A549 (cell line): ENCODE data around the gene PRKD2. TPM values are rescaled to one million over a fixed set of nuclear protein-coding genes. Genes with fewer than 3 reads are reported as not detected.
"Not testable (repeated sequence)": the region's sequence is repeated elsewhere in the genome, so short reads cannot be mapped to it uniquely, and the experiment has no call there.

ENCODE experiments used
- ATAC-seq, 2 experiments: fragments of 200-7000 bp in 1 of 2; fragments of >200 bp in 1 of 2; cut with Nextera tagmentation in 1 of 2; cut with Tn5 transposase in 1 of 2; 3 replicates each; pipeline versions ENCODE4 v1.8.0 to v1.9.1; 2018 to 2020; ENCODE audit warnings: mild to moderate bottlenecking in 1 of 2, moderate library complexity in 1 of 2
- CTCF ChIA-PET: fragments of 300-600 bp; sonication (Branson Sonifier 250); formaldehyde crosslinking; extraction: SDS; loops from one replicate; lab custom pipeline; 2021; ENCODE audit warnings: antibody characterized with exemption, inconsistent platforms; lab: Yijun Ruan, JAX
- POLR2A ChIA-PET: fragments of 350-600 bp; formaldehyde crosslinking; extraction: SDS; loops from one replicate; lab custom pipeline; 2021; ENCODE audit warnings: antibody characterized with exemption, inconsistent platforms; lab: Yijun Ruan, JAX
- DNase-seq, 2 experiments: peaks; one replicate each; pipeline versions ENCODE4 v3.0.0 to v3.0.0-alpha.2; 2011 to 2016; ENCODE audit warnings: low read depth in 1 of 2, low spot score in 1 of 2
- FAIRE-seq: peaks from 2 replicates; lab custom pipeline; 2011; peaks lifted over from hg19 to GRCh38; lab: Jason Lieb, UNC
- H3K27ac ChIP-seq, 2 experiments: fragments of >200 bp; sonication (Bioruptor Twin); formaldehyde crosslinking; 3 replicates each; pipeline ENCODE4 v1.5.1; 2016 to 2017
- H3K4me1 ChIP-seq: fragments of >200 bp; sonication (Bioruptor Twin); formaldehyde crosslinking; 3 replicates; pipeline ENCODE4 v1.6.1; 2016
- H3K4me2 ChIP-seq: fragments of >200 bp; sonication (Bioruptor Twin); formaldehyde crosslinking; 3 replicates; pipeline ENCODE4 v1.6.1; 2016
- H3K4me3 ChIP-seq: fragments of >200 bp; sonication (Bioruptor Twin); formaldehyde crosslinking; 3 replicates; pipeline ENCODE4 v1.5.1; 2016
- H3K9me3 ChIP-seq: fragments of >200 bp; sonication (Bioruptor Twin); formaldehyde crosslinking; 3 replicates; pipeline ENCODE4 v1.6.1; 2016
- BCL3 ChIP-seq: fragments of >200 bp; sonication (Bioruptor Twin); formaldehyde crosslinking; IDR thresholded peaks from 3 replicates; pipeline ENCODE4 v1.6.1; 2016
- BHLHE40 ChIP-seq: IDR thresholded peaks from 2 replicates; pipeline ENCODE4 v1.6.1; 2012; ENCODE audit warnings: low read depth, low read length, inconsistent platforms
- CBX2 ChIP-seq: fragments of 200-600 bp; sonication (generic); IDR thresholded peaks from 2 replicates; pipeline ENCODE4 v1.6.1; 2016; ENCODE audit warnings: low read depth, mild to moderate bottlenecking, borderline replicate concordance
- CBX8 ChIP-seq: fragments of 200-600 bp; sonication (generic); IDR thresholded peaks from 2 replicates; pipeline ENCODE4 v1.6.1; 2016
- EHMT2 ChIP-seq: fragments of 200-600 bp; sonication (generic); IDR thresholded peaks from 2 replicates; pipeline ENCODE4 v1.6.1; 2016; ENCODE audit warnings: antibody characterized with exemption, low read depth, mild to moderate bottlenecking, moderate library complexity
- ELK1 ChIP-seq: fragments of 150-350 bp; IDR thresholded peaks from 2 replicates; pipeline ENCODE4 v1.6.1; 2014; ENCODE audit warnings: low read depth, mild to moderate bottlenecking, low read length
- EP300 ChIP-seq, 2 experiments: fragments of >200 bp; sonication (Bioruptor Twin); formaldehyde crosslinking; IDR thresholded peaks; 2 replicates in 1 of 2; 3 replicates in 1 of 2; pipeline ENCODE4 v1.6.1; 2016 to 2017
- ESRRA ChIP-seq: fragments of 150-350 bp; IDR thresholded peaks from 2 replicates; pipeline ENCODE4 v1.6.1; 2014; ENCODE audit warnings: mild to moderate bottlenecking, low read length, borderline replicate concordance
- FOSB ChIP-seq: fragments of 250-450 bp; sonication (Bioruptor Pico); IDR thresholded peaks from 2 replicates; pipeline ENCODE4 v1.5.0; 2020; ENCODE audit warnings: mild to moderate bottlenecking, moderate library complexity
- HES2 ChIP-seq: fragments of >200 bp; sonication (Bioruptor Twin); formaldehyde crosslinking; IDR thresholded peaks from 2 replicates; pipeline ENCODE4 v1.6.1; 2016
- HOXA7 ChIP-seq: fragments of 250-450 bp; sonication (Bioruptor Pico); IDR thresholded peaks from 2 replicates; pipeline ENCODE4 v1.5.0; 2020; ENCODE audit warnings: mild to moderate bottlenecking, moderate library complexity
- HOXB5 ChIP-seq: fragments of 250-450 bp; sonication (Bioruptor Pico); IDR thresholded peaks from 2 replicates; pipeline ENCODE4 v1.5.0; 2020; ENCODE audit warnings: mild to moderate bottlenecking, moderate library complexity
- JUN ChIP-seq, 2 experiments: fragments of >200 bp; sonication (Bioruptor Twin); formaldehyde crosslinking; IDR thresholded peaks; 2 replicates in 1 of 2; 3 replicates in 1 of 2; pipeline ENCODE4 v1.6.1; 2016 to 2017
- KDM1A ChIP-seq: fragments of 200-600 bp; sonication (generic); IDR thresholded peaks from 2 replicates; pipeline ENCODE4 v1.6.1; 2016; ENCODE audit warnings: low read depth, mild to moderate bottlenecking
- MAZ ChIP-seq: fragments of 150-350 bp; IDR thresholded peaks from 2 replicates; pipeline ENCODE4 v1.6.1; 2014; ENCODE audit warnings: antibody characterized with exemption, low read depth, low read length, borderline replicate concordance
- NPAS2 ChIP-seq: fragments of 250-450 bp; sonication (Bioruptor Pico); IDR thresholded peaks from 2 replicates; pipeline ENCODE4 v1.8.0; 2022; ENCODE audit warnings: mild to moderate bottlenecking, moderate library complexity, borderline replicate concordance
- NR3C1 ChIP-seq: fragments of >200 bp; sonication (Bioruptor Twin); formaldehyde crosslinking; IDR thresholded peaks from 3 replicates; pipeline ENCODE4 v1.6.1; 2017
- PBX3 ChIP-seq: IDR thresholded peaks from 2 replicates; pipeline ENCODE4 v1.6.1; 2012
- POLR2A ChIP-seq: IDR thresholded peaks from 2 replicates; pipeline ENCODE4 v1.6.1; 2012; ENCODE audit warnings: mild to moderate bottlenecking, low read length
- RAD21 ChIP-seq, 2 experiments: fragments of >200 bp in 1 of 2; sonication (Bioruptor Twin) in 1 of 2; formaldehyde crosslinking in 1 of 2; IDR thresholded peaks in 1 of 2; conservative IDR thresholded peaks in 1 of 2; 2 replicates in 1 of 2; 3 replicates in 1 of 2; pipeline ENCODE4 v1.6.1; 2012 to 2018; ENCODE audit warnings: inconsistent platforms in 1 of 2
- RCOR1 ChIP-seq: fragments of 150-350 bp; IDR thresholded peaks from 2 replicates; pipeline ENCODE4 v1.6.1; 2014; ENCODE audit warnings: antibody characterized with exemption, low read length, low read depth
- RFX5 ChIP-seq: fragments of 450-650 bp; IDR thresholded peaks from 2 replicates; pipeline ENCODE4 v1.7.1; 2014; ENCODE audit warnings: antibody characterized with exemption, mild to moderate bottlenecking, moderate library complexity
- ZC3H11A ChIP-seq: fragments of 450-650 bp; IDR thresholded peaks from 2 replicates; pipeline ENCODE4 v1.6.1; 2014; ENCODE audit warnings: antibody characterized with exemption, mild to moderate bottlenecking
- ZNF302 ChIP-seq: fragments of 250-450 bp; sonication (Bioruptor Pico); IDR thresholded peaks from 2 replicates; pipeline ENCODE4 v1.9.0; 2021; ENCODE audit warnings: inconsistent platforms, mild to moderate bottlenecking, moderate library complexity
- ZSCAN20 ChIP-seq: fragments of 250-450 bp; sonication (Bioruptor Pico); IDR thresholded peaks from 2 replicates; pipeline ENCODE4 v1.8.0; 2022; ENCODE audit warnings: mild to moderate bottlenecking, moderate library complexity
- WGBS: methylation state at CpG from one replicate; pipeline ENCODE4 v1.1.6; 2017; ENCODE audit errors: missing lambda C conversion rate; 5-methylcytosine and 5-hydroxymethylcytosine counted together
- polyA plus RNA-seq, 4 experiments: library from polyadenylated mRNA; depleted of rRNA in 3 of 4; stranded (reverse); fragments of >200 nt; fragmentation: RNase III in 1 of 4; extraction: RNeasy Plus Mini Kit Qiagen cat#74134 plus additional on column Dnase treatment in 1 of 4; gene quantifications; 2 replicates in 3 of 4; 3 replicates in 1 of 4; pipeline ENCODE4 v1.2.3, GENCODE V29; 2011 to 2017
- TF ChIP-seq, protein P1 (sequence below): IDR thresholded peaks from 2 replicates; pipeline ENCODE4 v1.6.1; 2012; ENCODE audit warnings: low read depth, borderline replicate concordance

The PRKD2 gene
- polyA plus RNA-seq, 2 of the 4 experiments (the other 2 are of a cell fraction): 8.3 to 24.6 TPM

DNA sequence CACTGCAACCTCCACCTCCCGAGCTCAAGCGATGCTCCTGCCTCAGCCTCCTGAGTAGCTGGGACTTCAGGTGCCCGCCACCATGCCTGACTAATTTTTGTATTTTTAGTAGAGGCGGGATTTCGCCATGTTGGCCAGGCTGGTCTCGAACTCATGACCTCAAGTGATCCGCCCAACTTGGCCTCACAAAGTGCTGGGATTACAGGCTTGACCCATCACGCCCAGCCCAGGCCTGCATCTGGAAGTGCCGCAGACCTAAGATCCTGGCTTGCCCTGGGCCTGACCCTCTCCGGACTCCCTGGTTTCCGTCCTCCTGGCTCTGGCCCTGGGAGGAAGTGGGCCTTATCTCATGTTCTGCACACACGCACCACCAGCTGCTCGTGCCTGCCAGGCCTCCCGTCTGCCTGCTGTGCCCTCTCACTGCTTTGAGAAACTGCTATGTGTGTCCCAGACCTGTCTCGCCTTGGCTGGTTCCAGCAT lies 87.3 kb downstream of the PRKD2 start:
- CTCF ChIA-PET: interaction anchor here (0.8 to 28.7 kb wide), 4 partner anchors 13 to 113 kb away, joined by 3 to 737 read pairs (median 102); partner anchors contain the start of genes CALM3 and DACT3
- no peak for ATAC-seq
- Histone ChIP-seq H3K27ac (no peak overlapping the region), H3K4me3 (no peak overlapping the region), H3K9me3 (no peaks in the 10 kb centered on the region), H3K4me2 (no peak overlapping the region), H3K4me1 (peaks cover 23% of the 10 kb centered on the region)
- DNase-seq: no peak
- FAIRE-seq: no peak
- POLR2A ChIA-PET: interaction anchor here (0.6 kb wide), 1 partner anchor 484 kb away, joined by 9 read pairs; the partner anchor contains the start of gene ZC3H4
- WGBS: 90% methylated on average over 15 of the region's 15 CpGs
- TF ChIP-seq, protein P1, sequence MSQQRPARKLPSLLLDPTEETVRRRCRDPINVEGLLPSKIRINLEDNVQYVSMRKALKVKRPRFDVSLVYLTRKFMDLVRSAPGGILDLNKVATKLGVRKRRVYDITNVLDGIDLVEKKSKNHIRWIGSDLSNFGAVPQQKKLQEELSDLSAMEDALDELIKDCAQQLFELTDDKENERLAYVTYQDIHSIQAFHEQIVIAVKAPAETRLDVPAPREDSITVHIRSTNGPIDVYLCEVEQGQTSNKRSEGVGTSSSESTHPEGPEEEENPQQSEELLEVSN: no peak
- TF ChIP-seq NPAS2 (CRISPR knock-in tag): no peak
- no peak for TF ChIP-seq CBX8
- TF ChIP-seq RCOR1: no peak

DNA sequence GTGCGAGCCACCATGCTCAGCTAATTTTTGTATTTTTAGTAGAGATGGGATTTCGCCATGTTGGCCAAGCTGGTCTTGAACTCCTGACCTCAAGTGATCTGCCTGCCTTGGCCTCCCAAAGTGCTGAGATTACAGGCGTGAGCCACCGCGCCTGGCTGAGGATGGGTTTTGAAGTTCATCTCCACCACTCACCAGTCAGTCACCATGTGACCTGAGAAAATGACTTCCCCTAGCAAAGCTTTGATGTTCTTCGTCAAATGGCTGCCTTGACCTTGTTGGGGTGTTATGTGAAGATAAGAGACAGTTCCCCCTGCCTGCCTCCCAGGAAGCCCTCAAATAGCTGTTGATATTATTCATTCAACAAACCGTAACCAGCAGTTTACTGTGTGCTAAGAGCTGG lies 87.9 kb downstream of the PRKD2 start:
- FAIRE-seq, DNase-seq, H3K9me3 ChIP-seq, POLR2A ChIA-PET, ATAC-seq, H3K4me2 ChIP-seq, H3K4me3 ChIP-seq, H3K27ac ChIP-seq: not testable (repeated sequence)
- WGBS: 92% methylated on average over 7 of the region's 7 CpGs
- CTCF ChIA-PET: interaction anchor here (0.8 to 28.7 kb wide), 5 partner anchors 13 to 44 kb away, joined by 3 to 737 read pairs (median 3); partner anchors contain the start of genes CALM3 and DACT3
- H3K4me1 ChIP-seq: peaks cover 22% of the 10 kb centered on the region

GRCh38 chr19:46626446-46626845 lies 90.5 kb downstream of the PRKD2 start:
- ChIA-PET CTCF (interaction anchor here (1.0 to 28.7 kb wide), 4 partner anchors 10 to 127 kb away, joined by 3 to 737 read pairs (median 102); partner anchors contain the start of genes CALM3, DACT3 and GNG8), POLR2A (no interaction called here)
- Histone ChIP-seq H3K9me3 (no peaks in the 10 kb centered on the region), H3K4me1 (peaks cover 15% of the 10 kb centered on the region), H3K27ac (no peak overlapping the region), H3K4me3 (no peak overlapping the region), H3K4me2 (no peak overlapping the region)
- 96% methylated on average over 14 of the region's 14 CpGs for WGBS
- no peak for TF ChIP-seq HES2
- TF ChIP-seq RAD21 (conservative IDR thresholded peaks at IDR 0.05 in 1 of 2, IDR thresholded peaks at IDR 0.05 in 1 of 2): no peak
- no peak for TF ChIP-seq POLR2A
- TF ChIP-seq CBX2: no peak
- no peak for TF ChIP-seq BHLHE40
- no peak for TF ChIP-seq KDM1A
- no peak for TF ChIP-seq HOXA7 (CRISPR knock-in tag)
- no peak for TF ChIP-seq HOXB5 (CRISPR knock-in tag)
- TF ChIP-seq MAZ: no peak
- no peak for TF ChIP-seq ZC3H11A
- DNase-seq (no peak), ATAC-seq (no peak), FAIRE-seq (no peak)

GRCh38 chr19:46625731-46626130 lies 91.2 kb downstream of the PRKD2 start:
- WGBS: 91% methylated on average over 12 of the region's 12 CpGs
- FAIRE-seq: no peak
- DNase-seq: no peak
- peak in 1 of 2 experiments; percentile 13; a peak in 2 of 6 replicates for ATAC-seq
- CTCF ChIA-PET: interaction anchor here (0.7 to 28.7 kb wide), 6 partner anchors 11 to 128 kb away, joined by 3 to 737 read pairs (median 4); partner anchors contain the start of genes CALM3 and DACT3
- POLR2A ChIA-PET: no interaction called here
- peak overlapping the region; percentile 54 for H3K4me2 ChIP-seq
- TF ChIP-seq KDM1A (no peak), ELK1 (no peak), ZNF302 (CRISPR knock-in tag) (no peak), ZC3H11A (no peak), PBX3 (no peak), FOSB (CRISPR knock-in tag) (no peak), EP300 (IDR thresholded peaks at IDR 0.05) (no peak), ESRRA (no peak), HES2 (no peak), JUN (IDR thresholded peaks at IDR 0.05) (no peak), BCL3 (no peak), RFX5 (no peak), ZSCAN20 (CRISPR knock-in tag) (no peak), RCOR1 (no peak), EHMT2 (no peak), NR3C1 (no peak), CBX2 (no peak)
- no peak overlapping the region for H3K4me3 ChIP-seq
- H3K9me3 ChIP-seq: no peaks in the 10 kb centered on the region
- peaks cover 12% of the 10 kb centered on the region for H3K4me1 ChIP-seq
- H3K27ac ChIP-seq: peak overlapping the region; percentile 48 to 66; a peak in 5 of 6 replicates
